ENCODE measurements around the gene KLHDC4.

The KLHDC4 gene

DNA sequence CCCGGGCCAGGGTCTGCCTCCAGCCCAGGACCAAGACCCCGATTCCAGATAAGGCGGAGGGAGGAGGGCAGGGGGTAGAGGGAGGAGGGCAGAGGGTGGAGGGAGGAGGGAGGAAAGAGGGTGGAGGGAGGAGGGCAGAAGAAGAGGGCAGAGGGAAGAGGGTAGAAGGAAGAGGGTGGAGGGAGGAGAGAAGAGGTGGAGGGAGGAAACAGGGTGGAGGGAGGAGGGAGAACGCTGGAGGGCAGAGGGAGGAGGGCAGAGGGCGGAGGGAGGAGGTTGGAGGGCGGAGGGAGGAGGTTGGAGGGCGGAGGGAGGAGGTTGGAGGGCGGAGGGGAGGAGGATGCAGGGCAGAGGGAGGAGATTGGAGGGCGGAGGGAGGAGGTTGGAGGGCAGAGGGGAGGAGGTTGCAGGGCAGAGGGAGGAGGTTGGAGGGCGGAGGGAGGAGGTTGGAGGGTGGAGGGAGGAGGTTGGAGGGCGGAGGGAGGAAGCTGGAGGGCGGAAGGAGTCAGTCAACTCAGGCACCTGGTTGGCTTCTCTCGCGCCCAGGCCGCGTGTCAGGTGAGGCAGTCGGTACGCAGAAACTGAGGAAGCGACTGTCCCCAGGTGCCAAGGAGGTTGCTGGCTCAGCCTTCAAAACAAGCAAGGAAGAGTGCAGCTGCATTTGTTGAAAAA, 65.2 kb downstream of the KLHDC4 start:
- no peak overlapping the region for H4K8ac ChIP-seq (ENCODE audit: low read depth, low read length)
- peaks cover 6% of the 10 kb centered on the region for H3K9me3 ChIP-seq (ENCODE audit: insufficient read depth, low read depth, low read length)
- no peak overlapping the region for H4K91ac ChIP-seq (ENCODE audit: low read depth, low read length)
- no peaks in the 10 kb centered on the region for H3K79me2 ChIP-seq (ENCODE audit: control insufficient read depth, insufficient read depth, low read length, poor library complexity)
- no peak overlapping the region for H3K18ac ChIP-seq (ENCODE audit: low read length)
- no peaks in the 10 kb centered on the region for H3K4me1 ChIP-seq (ENCODE audit: control insufficient read depth in 1 of 2, insufficient read depth in 2 of 2, low read length in 2 of 2)
- H3K36me3 ChIP-seq (ENCODE audit: control insufficient read depth in 1 of 2, insufficient read depth in 2 of 2, low read length in 2 of 2), result peaks cover 52 to 55% of the 10 kb centered on the region in 2 experiments
- H2BK5ac ChIP-seq (ENCODE audit: low read depth, low read length, poor library complexity), result no peak overlapping the region
- H2BK12ac ChIP-seq (ENCODE audit: low read length), result no peak overlapping the region
- H2AK5ac ChIP-seq (ENCODE audit: low read length), result no peak overlapping the region
- no peak overlapping the region for H3K4ac ChIP-seq (ENCODE audit: low read depth, low read length)
- no peaks in the 10 kb centered on the region for H3K27me3 ChIP-seq (ENCODE audit: insufficient read depth, low read length)
- no peak overlapping the region for H2AFZ ChIP-seq (ENCODE audit: insufficient read depth, low read length, poor library complexity)
- no peak overlapping the region for H3K27ac ChIP-seq (ENCODE audit: low read depth, low read length)
- H3K9ac ChIP-seq (ENCODE audit: low read length), result no peak overlapping the region
- H4K12ac ChIP-seq (ENCODE audit: low read depth, low read length), result no peak overlapping the region
- H3K79me1 ChIP-seq (ENCODE audit: low read length), result no peaks in the 10 kb centered on the region
- no peak overlapping the region for H3K4me2 ChIP-seq (ENCODE audit: low read length)
- no peak for DNase-seq
- no peak overlapping the region for H3K23ac ChIP-seq (ENCODE audit: low read length)
- H3K14ac ChIP-seq (ENCODE audit: low read length), result no peak overlapping the region
- H2BK120ac ChIP-seq (ENCODE audit: insufficient read depth, low read length, poor library complexity), result no peak overlapping the region
- 100% methylated on average over 1 of the region's 19 CpGs for WGBS (ENCODE audit: extremely low coverage, insufficient coverage, insufficient read length)
- no peak overlapping the region for H3K4me3 ChIP-seq (ENCODE audit: low read depth, low read length)

DNA sequence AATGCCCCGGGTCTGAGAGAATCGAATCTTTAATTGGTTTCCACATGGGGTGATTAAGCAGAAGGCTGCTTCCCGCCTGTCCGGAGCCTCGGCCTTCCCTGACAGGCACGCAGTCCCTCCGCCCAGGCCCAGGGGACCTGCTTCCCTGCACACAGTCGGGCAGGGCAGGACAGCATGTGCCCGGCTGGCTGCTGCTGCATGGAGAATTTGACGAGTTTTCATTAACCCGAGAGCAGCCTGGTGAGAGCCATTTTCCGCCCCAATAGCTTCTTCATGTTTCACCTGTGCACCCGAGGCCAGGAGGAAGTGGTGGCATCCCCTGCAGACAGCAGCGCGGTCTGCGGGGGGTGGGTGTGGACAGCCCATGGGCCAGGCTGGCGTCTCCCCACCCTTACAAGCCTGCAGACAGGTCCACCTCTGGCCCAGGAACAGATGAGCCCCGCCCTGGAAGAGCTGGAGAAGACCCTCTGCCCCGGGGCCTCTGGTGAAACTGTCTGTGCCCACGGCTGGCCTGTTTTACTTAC, 67.0 kb downstream of the KLHDC4 start:
- Histone ChIP-seq H3K27ac (ENCODE audit: low read depth, low read length) (no peak overlapping the region), H3K4ac (ENCODE audit: low read depth, low read length) (no peak overlapping the region), H3K9ac (ENCODE audit: low read length) (no peak overlapping the region), H3K4me3 (ENCODE audit: low read depth, low read length) (no peak overlapping the region), H2AK5ac (ENCODE audit: low read length) (no peak overlapping the region), H4K12ac (ENCODE audit: low read depth, low read length) (no peak overlapping the region), H4K91ac (ENCODE audit: low read depth, low read length) (no peak overlapping the region), H3K27me3 (ENCODE audit: insufficient read depth, low read length) (no peaks in the 10 kb centered on the region), H3K18ac (ENCODE audit: low read length) (no peak overlapping the region), H2BK5ac (ENCODE audit: low read depth, low read length, poor library complexity) (no peak overlapping the region), H3K9me3 (ENCODE audit: insufficient read depth, low read depth, low read length) (peaks cover 6% of the 10 kb centered on the region), H4K8ac (ENCODE audit: low read depth, low read length) (no peak overlapping the region), H3K14ac (ENCODE audit: low read length) (no peak overlapping the region), H3K4me2 (ENCODE audit: low read length) (no peak overlapping the region), H3K79me2 (ENCODE audit: control insufficient read depth, insufficient read depth, low read length, poor library complexity) (no peaks in the 10 kb centered on the region), H3K23ac (ENCODE audit: low read length) (no peak overlapping the region), H2BK120ac (ENCODE audit: insufficient read depth, low read length, poor library complexity) (no peak overlapping the region), H3K79me1 (ENCODE audit: low read length) (no peaks in the 10 kb centered on the region), H2AFZ (ENCODE audit: insufficient read depth, low read length, poor library complexity) (no peak overlapping the region), H3K4me1 (ENCODE audit: control insufficient read depth in 1 of 2, insufficient read depth in 2 of 2, low read length in 2 of 2) (no peaks in the 10 kb centered on the region), H2BK12ac (ENCODE audit: low read length) (no peak overlapping the region), H3K36me3 (ENCODE audit: control insufficient read depth in 1 of 2, insufficient read depth in 2 of 2, low read length in 2 of 2) (peaks cover 59 to 61% of the 10 kb centered on the region in 2 experiments)
- no peak for DNase-seq
- no CpG with 5 or more reads among the region's 20 CpGs for WGBS (ENCODE audit: extremely low coverage, insufficient coverage, insufficient read length)

DNA sequence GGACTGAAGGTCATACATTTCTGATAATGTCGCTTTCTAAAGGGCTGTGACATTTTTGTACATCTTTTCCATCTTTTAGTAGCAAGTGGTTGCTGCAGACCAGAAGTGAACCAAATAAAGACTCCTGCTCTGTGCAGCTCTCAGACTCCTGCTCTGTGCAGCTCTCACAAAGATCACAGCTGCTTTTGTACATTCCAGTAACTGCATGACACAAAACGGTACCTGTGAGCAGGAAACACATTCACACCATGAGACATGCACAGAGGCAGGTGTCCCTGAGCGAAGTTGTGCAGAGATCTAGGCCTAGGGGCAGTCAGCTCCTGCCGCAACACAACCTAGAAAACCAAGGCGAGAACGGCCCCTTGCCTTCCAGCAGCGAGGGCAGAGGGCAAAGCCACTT, 67.5 kb downstream of the KLHDC4 start:
- H3K79me1 ChIP-seq (ENCODE audit: low read length), result no peaks in the 10 kb centered on the region
- H3K4ac ChIP-seq (ENCODE audit: low read depth, low read length), result no peak overlapping the region

DNA sequence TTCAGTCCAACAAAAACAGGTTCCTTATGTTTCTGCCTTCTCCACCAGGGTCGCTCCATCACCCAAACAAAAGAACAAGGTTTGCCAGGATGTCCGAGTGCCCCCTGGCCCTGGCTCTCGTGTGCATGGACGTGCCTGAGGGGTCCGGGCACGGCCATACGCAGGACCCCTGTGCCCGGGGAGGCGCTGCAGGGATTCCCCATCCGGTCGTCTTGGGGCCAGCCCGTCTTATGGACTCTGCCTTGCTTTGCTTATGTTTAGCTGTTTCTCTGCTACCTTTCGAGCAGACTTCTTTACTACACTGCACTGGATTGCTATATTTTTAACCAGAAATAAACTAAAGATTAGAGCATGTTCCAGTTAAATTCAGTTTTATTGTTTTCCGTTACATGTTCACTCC, 68.0 kb downstream of the KLHDC4 start:
- no peak overlapping the region for H2BK120ac ChIP-seq (ENCODE audit: insufficient read depth, low read length, poor library complexity)
- H2BK12ac ChIP-seq (ENCODE audit: low read length), result no peak overlapping the region
- no peak overlapping the region for H2AK5ac ChIP-seq (ENCODE audit: low read length)
- no peak overlapping the region for H3K14ac ChIP-seq (ENCODE audit: low read length)
- H3K79me2 ChIP-seq (ENCODE audit: control insufficient read depth, insufficient read depth, low read length, poor library complexity), result no peaks in the 10 kb centered on the region
- H3K9ac ChIP-seq (ENCODE audit: low read length), result no peak overlapping the region
- H3K79me1 ChIP-seq (ENCODE audit: low read length), result no peaks in the 10 kb centered on the region
- peaks cover 3% of the 10 kb centered on the region for H3K9me3 ChIP-seq (ENCODE audit: insufficient read depth, low read depth, low read length)
- H3K4ac ChIP-seq (ENCODE audit: low read depth, low read length), result no peak overlapping the region
- H2AFZ ChIP-seq (ENCODE audit: insufficient read depth, low read length, poor library complexity), result no peak overlapping the region
- no peak overlapping the region for H4K12ac ChIP-seq (ENCODE audit: low read depth, low read length)
- H3K4me2 ChIP-seq (ENCODE audit: low read length), result no peak overlapping the region
- H2BK5ac ChIP-seq (ENCODE audit: low read depth, low read length, poor library complexity), result no peak overlapping the region
- no peaks in the 10 kb centered on the region for H3K27me3 ChIP-seq (ENCODE audit: insufficient read depth, low read length)
- no peak for DNase-seq
- no peak overlapping the region for H3K4me3 ChIP-seq (ENCODE audit: low read depth, low read length)
- no peak overlapping the region for H4K8ac ChIP-seq (ENCODE audit: low read depth, low read length)
- no peaks in the 10 kb centered on the region for H3K4me1 ChIP-seq (ENCODE audit: control insufficient read depth in 1 of 2, insufficient read depth in 2 of 2, low read length in 2 of 2)
- no CpG with 5 or more reads among the region's 14 CpGs for WGBS (ENCODE audit: extremely low coverage, insufficient coverage, insufficient read length)
- H3K23ac ChIP-seq (ENCODE audit: low read length), result no peak overlapping the region
- H4K91ac ChIP-seq (ENCODE audit: low read depth, low read length), result no peak overlapping the region
- peaks cover 54 to 55% of the 10 kb centered on the region in 2 experiments for H3K36me3 ChIP-seq (ENCODE audit: control insufficient read depth in 1 of 2, insufficient read depth in 2 of 2, low read length in 2 of 2)
- no peak overlapping the region for H3K18ac ChIP-seq (ENCODE audit: low read length)
- no peak overlapping the region for H3K27ac ChIP-seq (ENCODE audit: low read depth, low read length)

More for the DNA sequence above, 67.5 kb downstream of the KLHDC4 start:
- no peak overlapping the region for H4K12ac ChIP-seq (ENCODE audit: low read depth, low read length)
- no peak for DNase-seq
- H3K18ac ChIP-seq (ENCODE audit: low read length), result no peak overlapping the region
- H3K14ac ChIP-seq (ENCODE audit: low read length), result no peak overlapping the region
- no peak overlapping the region for H2AK5ac ChIP-seq (ENCODE audit: low read length)
- H4K91ac ChIP-seq (ENCODE audit: low read depth, low read length), result no peak overlapping the region
- WGBS (ENCODE audit: extremely low coverage, insufficient coverage, insufficient read length), result no CpG with 5 or more reads among the region's 7 CpGs
- no peak overlapping the region for H2BK12ac ChIP-seq (ENCODE audit: low read length)
- no peak overlapping the region for H3K4me2 ChIP-seq (ENCODE audit: low read length)
- H3K4me3 ChIP-seq (ENCODE audit: low read depth, low read length), result no peak overlapping the region
- H3K9ac ChIP-seq (ENCODE audit: low read length), result no peak overlapping the region
- H3K27ac ChIP-seq (ENCODE audit: low read depth, low read length), result no peak overlapping the region
- no peak overlapping the region for H2BK120ac ChIP-seq (ENCODE audit: insufficient read depth, low read length, poor library complexity)
- no peaks in the 10 kb centered on the region for H3K79me2 ChIP-seq (ENCODE audit: control insufficient read depth, insufficient read depth, low read length, poor library complexity)
- peaks cover 3% of the 10 kb centered on the region for H3K9me3 ChIP-seq (ENCODE audit: insufficient read depth, low read depth, low read length)
- peaks cover 58 to 59% of the 10 kb centered on the region in 2 experiments for H3K36me3 ChIP-seq (ENCODE audit: control insufficient read depth in 1 of 2, insufficient read depth in 2 of 2, low read length in 2 of 2)
- H2AFZ ChIP-seq (ENCODE audit: insufficient read depth, low read length, poor library complexity), result no peak overlapping the region
- H3K27me3 ChIP-seq (ENCODE audit: insufficient read depth, low read length), result no peaks in the 10 kb centered on the region
- no peak overlapping the region for H3K23ac ChIP-seq (ENCODE audit: low read length)
- H3K4me1 ChIP-seq (ENCODE audit: control insufficient read depth in 1 of 2, insufficient read depth in 2 of 2, low read length in 2 of 2), result no peaks in the 10 kb centered on the region
- no peak overlapping the region for H2BK5ac ChIP-seq (ENCODE audit: low read depth, low read length, poor library complexity)
- H4K8ac ChIP-seq (ENCODE audit: low read depth, low read length), result no peak overlapping the region

Data from trophoblast cell (in vitro differentiated cells and primary cell).